ENCODE measurements around the gene SLC38A9.
"Not testable (repeated sequence)": the region's sequence is repeated elsewhere in the genome, so short reads cannot be mapped to it uniquely, and the experiment has no call there.

The SLC38A9 gene

GRCh38 chr5:55613112-55613868, 98.8 kb downstream of the SLC38A9 start:
- no peak for DNase-seq (ENCODE audit: low read depth in 2 of 2)

GRCh38 chr5:55610542-55610941, 101.6 kb downstream of the SLC38A9 start:
- no peak for DNase-seq (ENCODE audit: low read depth in 2 of 2)

GRCh38 chr5:55609413-55609812, 102.7 kb downstream of the SLC38A9 start:
- DNase-seq (ENCODE audit: low read depth in 2 of 2) = no peak

GRCh38 chr5:55608595-55609349, 103.4 kb downstream of the SLC38A9 start:
- no peak for DNase-seq (ENCODE audit: low read depth in 2 of 2)

- DNase-seq (ENCODE audit: low read depth in 2 of 2) = not testable (repeated sequence)
These were observed 104.8 kb downstream of the SLC38A9 start for GRCh38 chr5:55607309-55607708.

GRCh38 chr5:55604611-55605067, 107.5 kb downstream of the SLC38A9 start:
- no peak for DNase-seq (ENCODE audit: low read depth in 2 of 2)

- no peak for DNase-seq (ENCODE audit: low read depth in 2 of 2)
These were observed 108.2 kb downstream of the SLC38A9 start for GRCh38 chr5:55603922-55604321.

- no peak for DNase-seq (ENCODE audit: low read depth in 2 of 2)
These were observed 110.5 kb downstream of the SLC38A9 start for GRCh38 chr5:55601628-55602027.

GRCh38 chr5:55601204-55601618, 110.9 kb downstream of the SLC38A9 start:
- DNase-seq (ENCODE audit: low read depth in 2 of 2) = no peak

GRCh38 chr5:55600497-55601203, 111.5 kb downstream of the SLC38A9 start:
- no peak for DNase-seq (ENCODE audit: low read depth in 2 of 2)

GRCh38 chr5:55600086-55600485, 112.0 kb downstream of the SLC38A9 start:
- no peak for DNase-seq (ENCODE audit: low read depth in 2 of 2)

- no peak for DNase-seq (ENCODE audit: low read depth in 2 of 2)
These were observed 112.7 kb downstream of the SLC38A9 start for GRCh38 chr5:55599148-55600050.

GRCh38 chr5:55597014-55597981, 114.8 kb downstream of the SLC38A9 start:
- DNase-seq (ENCODE audit: low read depth in 2 of 2) = no peak

- no peak for DNase-seq (ENCODE audit: low read depth in 2 of 2)
These were observed 117.5 kb downstream of the SLC38A9 start for GRCh38 chr5:55594671-55595070.

GRCh38 chr5:55593115-55593472, 119.0 kb downstream of the SLC38A9 start:
- DNase-seq (ENCODE audit: low read depth in 2 of 2) = no peak

GRCh38 chr5:55592388-55593114, 119.6 kb downstream of the SLC38A9 start:
- DNase-seq (ENCODE audit: low read depth in 2 of 2) = no peak

- DNase-seq (ENCODE audit: low read depth in 2 of 2) = no peak
These were observed 120.4 kb downstream of the SLC38A9 start for GRCh38 chr5:55591686-55592085.

- no peak for DNase-seq (ENCODE audit: low read depth in 2 of 2)
These were observed 126.9 kb downstream of the SLC38A9 start for GRCh38 chr5:55585206-55585610.

- no peak for DNase-seq (ENCODE audit: low read depth in 2 of 2)
These were observed 127.5 kb downstream of the SLC38A9 start for GRCh38 chr5:55584398-55585205.
